Activated CD4-positive, alpha-beta T cell treated with anti-CD3 and anti-CD28 coated beads for 36 hours (primary cell): ENCODE measurements around the gene RERE. TPM values are rescaled to one million over a fixed set of nuclear protein-coding genes. Genes with fewer than 3 reads are reported as not detected.

Source experiments
- ATAC-seq: fragments of 200-7000 bp; cut with Tn5 transposase; one replicate; pipeline ENCODE4 v1.10.0; 2021; ENCODE audit warnings: mild to moderate bottlenecking, moderate library complexity
- CTCF ChIA-PET: fragments of 350-600 bp; sonication (Branson Sonifier 250); formaldehyde crosslinking; loops from one replicate; lab custom pipeline; 2021; ENCODE audit warnings: antibody characterized with exemption; lab: Charles Lee
- POLR2A ChIA-PET: fragments of 350-600 bp; sonication (Branson Sonifier 250); formaldehyde crosslinking; loops from one replicate; lab custom pipeline; 2021; ENCODE audit warnings: antibody characterized with exemption, inconsistent platforms; lab: Charles Lee
- DNase-seq: peaks from one replicate; pipeline ENCODE4 v3.0.0-alpha.2; 2020
- H3K27ac Mint-ChIP-seq: one replicate; pipeline ENCODE4 v1.8.0; 2021; ENCODE audit warnings: mixed read lengths
- H3K27me3 Mint-ChIP-seq: one replicate; pipeline ENCODE4 v1.8.0; 2021; ENCODE audit warnings: mixed read lengths
- H3K36me3 Mint-ChIP-seq: one replicate; pipeline ENCODE4 v1.8.0; 2021; ENCODE audit warnings: low read depth, mixed read lengths
- H3K4me1 Mint-ChIP-seq: one replicate; pipeline ENCODE4 v1.8.0; 2021; ENCODE audit warnings: mixed read lengths
- H3K4me3 Mint-ChIP-seq: one replicate; pipeline ENCODE4 v1.8.0; 2021; ENCODE audit warnings: mild to moderate bottlenecking, moderate library complexity, mixed read lengths
- H3K9me3 Mint-ChIP-seq: one replicate; pipeline ENCODE4 v1.8.0; 2021; ENCODE audit warnings: low read depth, mixed read lengths
- intact Hi-C, 2 experiments: fragments of 100-400 bp; cut with DNase I in 1 of 2; cut with micrococcal nuclease in 1 of 2; formaldehyde crosslinking; loops; one replicate each; pipeline versions ENCODE4 v1.14.2 to v1.15.1; 2022 to 2024; cut with DNase I, micrococcal nuclease
- total RNA-seq, 2 experiments: library from RNA; stranded (reverse); gene quantifications; one replicate each; pipeline ENCODE4 v1.2.3, GENCODE V29; 2021

RERE gene
- total RNA-seq, 2 experiments from 2014 or later: 57.4 to 71.6 TPM

- Mint-ChIP-seq H3K4me1 (peaks cover 7% of the 10 kb centered on the region), H3K4me3 (no peak overlapping the region), H3K36me3 (peaks cover 1% of the 10 kb centered on the region), H3K27me3 (peaks cover under 1% of the 10 kb centered on the region), H3K9me3 (peaks cover 2% of the 10 kb centered on the region), H3K27ac (no peak overlapping the region)
- ATAC-seq (no peak), DNase-seq (no peak)
- POLR2A ChIA-PET: no interaction called here
- intact Hi-C loops: no loop called here
- CTCF ChIA-PET: interaction anchor here (0.7 to 1.5 kb wide), 3 partner anchors 19 to 339 kb away, joined by 3 to 4 read pairs (median 3); no protein-coding TSS in a partner anchor
Measured at GRCh38 chr1:8323706-8324105, 493.7 kb downstream of the RERE start.

- no peak for DNase-seq
- H3K36me3 Mint-ChIP-seq: peaks cover 1% of the 10 kb centered on the region
- H3K9me3 Mint-ChIP-seq: peaks cover 2% of the 10 kb centered on the region
- peaks cover 5% of the 10 kb centered on the region for H3K27me3 Mint-ChIP-seq
- peaks cover 13% of the 10 kb centered on the region for H3K4me1 Mint-ChIP-seq
- ChIA-PET CTCF (interaction anchor here (1.0 kb wide), 1 partner anchor 305 kb away, joined by 3 read pairs; no protein-coding TSS in a partner anchor), POLR2A (no interaction called here)
- intact Hi-C loops: no loop called here
- no peak for ATAC-seq
- H3K27ac Mint-ChIP-seq: no peak overlapping the region
- no peak overlapping the region for H3K4me3 Mint-ChIP-seq
Measured at GRCh38 chr1:8321612-8322011, 495.8 kb downstream of the RERE start.

DNA sequence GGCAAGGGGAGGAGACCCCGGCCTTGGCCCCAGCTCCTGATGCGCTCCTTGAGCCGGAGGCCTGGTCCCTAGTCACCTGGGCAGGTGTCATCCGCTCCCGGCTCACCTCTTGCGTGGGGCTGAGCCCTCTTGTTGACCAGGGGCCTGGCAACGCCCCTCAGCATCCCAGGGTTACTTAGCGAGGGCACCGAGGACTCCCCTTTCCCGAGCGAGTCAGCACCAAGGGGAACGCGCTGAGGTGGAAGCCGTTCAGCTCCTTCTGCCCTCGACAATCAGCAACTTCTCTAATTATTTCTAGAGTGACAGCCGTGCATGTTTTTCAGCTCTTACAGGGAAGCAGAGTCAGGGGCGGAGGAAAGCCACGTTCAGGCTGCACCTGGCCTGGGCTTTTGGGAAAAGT, 499.0 kb downstream of the RERE start:
- peak; percentile 13 for ATAC-seq
- ChIA-PET CTCF (interaction anchor here (0.6 to 1.3 kb wide), 6 partner anchors 32 to 328 kb away, joined by 3 to 5 read pairs (median 3); no protein-coding TSS in a partner anchor), POLR2A (no interaction called here)
- Mint-ChIP-seq H3K27ac (no peak overlapping the region), H3K27me3 (peaks cover 24% of the 10 kb centered on the region), H3K4me3 (peak overlapping the region; percentile 60), H3K36me3 (no peaks in the 10 kb centered on the region), H3K4me1 (peaks cover 18% of the 10 kb centered on the region), H3K9me3 (peaks cover 2% of the 10 kb centered on the region)
- DNase-seq: no peak
- intact Hi-C loops: loop anchor here (1.0 to 2.0 kb wide), 2 partner anchors 30 to 292 kb away; partner anchors contain the start of gene ERRFI1 (in 2 of the 2)

DNA sequence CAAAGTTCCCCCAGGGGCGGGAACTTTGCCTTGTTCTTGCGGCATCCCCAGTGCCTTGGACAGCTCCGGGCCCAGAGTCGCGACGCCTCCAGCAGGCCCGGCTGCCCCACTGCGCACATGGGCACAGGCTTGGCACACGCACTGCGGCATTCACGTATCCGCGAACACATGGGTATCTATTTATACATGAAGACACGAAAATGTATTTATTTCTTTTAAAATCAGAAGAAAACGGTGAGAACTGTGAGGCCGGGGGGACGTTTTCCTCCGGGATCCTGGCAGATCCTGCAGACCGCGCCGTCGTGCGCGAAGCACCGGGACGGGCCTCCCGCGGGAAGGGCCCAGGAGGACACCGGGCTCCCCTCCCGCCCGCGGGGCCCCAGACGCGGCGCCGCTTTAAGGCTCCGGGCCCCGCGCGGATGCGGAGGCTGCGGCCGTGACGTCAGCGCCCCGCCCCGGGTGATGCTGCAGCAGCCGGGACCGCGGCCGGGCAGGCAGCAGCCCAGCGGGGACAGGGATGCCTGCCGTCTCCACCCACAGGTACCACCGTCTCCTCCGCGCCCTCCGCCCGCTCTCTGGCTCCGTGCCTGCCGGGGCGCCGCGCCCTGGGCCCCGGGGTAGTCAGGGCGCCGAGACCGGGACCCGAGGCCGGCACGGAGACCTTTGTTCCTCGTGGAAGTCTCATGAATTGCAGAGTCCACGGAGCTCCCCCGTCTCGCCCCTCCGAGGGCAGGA, 499.6 kb downstream of the RERE start, which contains the start of gene SLC45A1:
Gene SLC45A1, plus strand, starts transcription at position 468 of the 735 bp plus-strand sequence. CDS start 6,216 bp downstream, outside the sequence.
- ChIA-PET CTCF (interaction anchor here (0.5 to 4.7 kb wide), 7 partner anchors 33 to 303 kb away, joined by 3 to 79 read pairs (median 3); no protein-coding TSS in a partner anchor), POLR2A (no interaction called here)
- Mint-ChIP-seq H3K4me1 (peaks cover 18% of the 10 kb centered on the region), H3K4me3 (peak within 1 kb of the TSS; percentile 60), H3K27ac (no peak within 1 kb of the TSS), H3K27me3 (peaks cover 27% of the 10 kb centered on the region), H3K36me3 (no peaks in the 10 kb centered on the region), H3K9me3 (peaks cover 2% of the 10 kb centered on the region)
- ATAC-seq (peak; percentile 89), DNase-seq (peak; percentile 89)
- intact Hi-C loops: loop anchor here (1.0 to 2.0 kb wide), 2 partner anchors 31 to 292 kb away; partner anchors contain the start of gene ERRFI1 (in 2 of the 2)

DNA sequence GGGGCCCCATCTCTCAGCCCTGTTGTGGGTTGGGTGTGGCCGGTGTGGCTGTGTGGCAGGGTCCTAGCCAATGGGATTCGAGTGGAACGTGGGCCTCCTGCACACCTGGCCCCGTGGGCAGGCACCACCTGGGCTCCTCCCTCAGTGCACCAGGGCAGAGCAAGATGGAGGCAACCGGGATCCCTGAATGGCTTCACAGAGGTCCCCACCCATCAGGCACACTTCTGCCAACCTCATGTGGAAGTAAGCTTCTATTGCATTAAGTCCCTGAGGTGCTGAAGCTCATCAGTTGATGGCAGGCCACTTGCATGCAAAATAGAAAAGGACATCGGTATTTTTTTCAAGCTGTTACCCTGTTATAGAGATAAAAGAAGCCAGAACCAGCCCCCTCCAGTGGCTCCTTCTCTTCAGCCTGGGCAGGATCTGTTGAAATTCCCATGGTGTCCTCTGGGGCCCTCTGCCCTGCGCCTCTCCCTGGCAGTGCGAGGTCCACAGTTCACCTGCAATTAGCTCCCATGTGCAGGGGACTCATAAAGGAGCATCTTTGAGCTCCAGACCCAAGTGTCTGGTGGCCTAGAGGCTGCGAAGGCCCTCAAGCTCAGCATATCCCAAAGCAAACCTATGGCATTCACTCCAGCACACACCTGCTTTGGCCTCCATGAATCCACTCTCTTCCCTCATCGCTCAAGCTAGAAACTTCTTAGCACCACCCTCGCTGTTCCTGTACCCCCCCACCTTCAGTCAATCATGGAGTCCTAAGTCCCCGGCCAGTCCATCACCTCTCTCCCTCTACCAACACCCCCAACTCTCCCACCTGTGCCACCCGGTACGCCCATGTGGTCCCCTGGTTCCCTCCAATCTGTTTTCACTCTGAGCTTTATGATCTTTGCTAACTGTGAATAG, 501.6 kb downstream of the RERE start:
- CTCF ChIA-PET: interaction anchor here (0.5 to 4.7 kb wide), 12 partner anchors 22 to 334 kb away, joined by 3 to 79 read pairs (median 4); no protein-coding TSS in a partner anchor
- H3K27me3 Mint-ChIP-seq: peaks cover 27% of the 10 kb centered on the region
- POLR2A ChIA-PET: no interaction called here

DNA sequence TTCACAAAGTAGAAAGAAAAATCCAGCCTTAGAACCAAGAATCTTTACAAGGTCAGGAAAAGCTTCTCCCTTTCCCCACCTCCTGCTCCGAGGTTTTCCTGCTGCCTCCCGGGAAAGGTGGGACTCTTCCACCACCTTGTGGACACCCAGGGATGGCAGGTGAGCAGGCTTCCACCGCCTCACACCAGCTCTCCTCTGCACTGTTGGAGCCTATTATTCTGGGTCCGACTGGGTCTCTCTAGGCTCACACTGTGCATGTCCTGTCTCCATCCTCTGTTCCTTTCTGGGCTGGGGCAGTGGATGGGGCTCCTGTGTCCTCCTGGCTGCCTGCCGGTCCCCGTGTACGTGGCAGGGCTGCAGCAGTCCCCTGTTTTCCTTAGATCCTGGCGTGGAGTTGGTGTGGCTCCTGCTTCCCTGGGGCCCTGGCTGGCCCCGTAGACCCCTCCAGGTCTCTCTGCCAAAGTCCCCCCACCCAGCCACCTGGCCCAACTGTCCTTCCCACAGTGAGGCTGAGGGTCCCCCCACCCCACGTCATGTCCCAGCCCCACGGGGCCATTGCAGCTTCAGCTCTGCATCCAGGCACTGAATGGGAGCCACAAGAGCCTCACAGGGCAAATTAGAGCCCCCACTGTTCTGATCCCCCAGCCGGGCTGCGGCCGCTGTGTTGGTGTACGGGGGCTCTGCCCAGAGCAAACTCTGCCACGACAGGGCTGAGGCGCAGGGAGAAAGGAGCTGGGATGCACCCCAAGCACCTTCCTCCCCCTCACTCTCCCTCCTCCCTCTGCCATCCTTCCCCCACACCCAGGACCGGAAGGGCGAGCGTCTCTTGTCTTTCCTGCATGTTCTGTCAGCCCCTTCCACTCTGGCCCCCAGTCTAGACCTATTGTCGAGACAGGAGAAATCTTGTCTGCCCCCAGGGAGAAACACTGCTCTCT, 502.8 kb downstream of the RERE start:
- Mint-ChIP-seq H3K36me3 (no peaks in the 10 kb centered on the region), H3K4me1 (peaks cover 12% of the 10 kb centered on the region), H3K27ac (no peak overlapping the region), H3K9me3 (no peaks in the 10 kb centered on the region), H3K27me3 (peaks cover 27% of the 10 kb centered on the region), H3K4me3 (no peak overlapping the region)
- ChIA-PET POLR2A (no interaction called here), CTCF (interaction anchor here (0.7 to 4.7 kb wide), 20 partner anchors 12 to 339 kb away, joined by 3 to 79 read pairs (median 4); no protein-coding TSS in a partner anchor)
- intact Hi-C loops: loop anchor here (1.0 to 5.0 kb wide), 4 partner anchors 283 to 332 kb away; no protein-coding TSS in a partner anchor
- ATAC-seq (peak; percentile 51), DNase-seq (peak; percentile 73)

More for the DNA sequence above, 501.6 kb downstream of the RERE start:
- Mint-ChIP-seq H3K4me3 (no peak overlapping the region), H3K27ac (no peak overlapping the region), H3K9me3 (no peaks in the 10 kb centered on the region), H3K36me3 (no peaks in the 10 kb centered on the region), H3K4me1 (peaks cover 12% of the 10 kb centered on the region)
- intact Hi-C loops: no loop called here
- ATAC-seq: no peak
- DNase-seq: no peak

- DNase-seq (no peak), ATAC-seq (no peak)
- Mint-ChIP-seq H3K9me3 (no peaks in the 10 kb centered on the region), H3K27me3 (peaks cover 25% of the 10 kb centered on the region), H3K36me3 (no peaks in the 10 kb centered on the region), H3K27ac (no peak overlapping the region), H3K4me1 (peaks cover 7% of the 10 kb centered on the region), H3K4me3 (no peak overlapping the region)
- POLR2A ChIA-PET: no interaction called here
- CTCF ChIA-PET: interaction anchor here (4.7 kb wide), 1 partner anchor 298 kb away, joined by 79 read pairs; no protein-coding TSS in a partner anchor
- intact Hi-C loops: loop anchor here in 1 of 2 experiments (5.0 kb wide), 1 partner anchor 296 kb away; no protein-coding TSS in a partner anchor
Measured at GRCh38 chr1:8313231-8313630, 504.2 kb downstream of the RERE start.

GRCh38 chr1:8312235-8313218, 504.9 kb downstream of the RERE start:
- no peak for ATAC-seq
- Mint-ChIP-seq H3K4me1 (peaks cover 6% of the 10 kb centered on the region), H3K9me3 (no peaks in the 10 kb centered on the region), H3K27ac (no peak overlapping the region), H3K36me3 (no peaks in the 10 kb centered on the region), H3K4me3 (no peak overlapping the region), H3K27me3 (peaks cover 25% of the 10 kb centered on the region)
- CTCF ChIA-PET: interaction anchor here (0.9 to 4.7 kb wide), 6 partner anchors 159 to 338 kb away, joined by 3 to 79 read pairs (median 3); no protein-coding TSS in a partner anchor
- DNase-seq: no peak
- intact Hi-C loops: loop anchor here in 1 of 2 experiments (5.0 kb wide), 1 partner anchor 295 kb away; no protein-coding TSS in a partner anchor
- POLR2A ChIA-PET: no interaction called here

DNA sequence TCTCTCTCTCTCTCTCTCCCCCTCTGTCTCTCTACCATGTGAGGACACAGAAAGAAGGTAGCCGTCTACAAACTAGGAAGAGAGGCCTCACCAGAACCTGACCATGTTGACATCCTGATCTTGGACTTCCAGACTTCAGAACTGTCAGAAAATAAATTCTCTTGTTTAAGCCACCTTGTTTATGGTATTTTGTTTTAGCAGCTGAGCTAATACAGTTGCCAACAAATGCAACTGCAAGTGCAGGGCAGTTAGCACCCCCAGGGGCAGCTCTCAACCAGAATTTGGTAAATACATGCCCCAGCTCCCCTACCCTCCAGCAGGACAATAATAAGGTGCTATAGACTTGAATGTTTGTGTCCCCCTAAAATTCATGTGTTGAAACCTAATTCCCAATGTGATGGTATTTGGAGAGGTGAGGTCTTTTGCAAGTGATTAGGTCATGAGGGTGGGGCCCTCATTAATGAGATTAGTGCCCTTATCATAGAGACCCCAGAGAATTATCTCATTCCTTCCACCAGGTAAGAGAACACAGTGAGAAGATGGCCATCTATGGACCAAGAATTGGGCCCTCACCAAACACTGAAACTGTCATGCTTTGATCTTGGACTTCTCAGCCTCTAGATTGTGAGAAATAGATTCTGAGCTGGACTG, 506.2 kb downstream of the RERE start:
- DNase-seq (no peak), ATAC-seq (no peak)
- CTCF ChIA-PET: interaction anchor here (0.9 to 2.6 kb wide), 4 partner anchors 158 to 336 kb away, joined by 3 to 10 read pairs (median 3); no protein-coding TSS in a partner anchor
- intact Hi-C loops: loop anchor here in 1 of 2 experiments (5.0 kb wide), 1 partner anchor 294 kb away; no protein-coding TSS in a partner anchor
- Mint-ChIP-seq H3K27me3 (peaks cover 20% of the 10 kb centered on the region), H3K4me1 (peaks cover 5% of the 10 kb centered on the region), H3K4me3 (no peak overlapping the region), H3K36me3 (no peaks in the 10 kb centered on the region), H3K27ac (no peak overlapping the region), H3K9me3 (no peaks in the 10 kb centered on the region)
- POLR2A ChIA-PET: no interaction called here
